Stimulated activated CD4-positive, alpha-beta T cell treated with anti-CD3 and anti-CD28 coated beads, Interleukin-12 subunit alpha, Interleukin-12 subunit beta, amount 100 ng/mL, for 48 hours (primary cell): ENCODE results near the gene BACH2.
A peak's percentile ranks its signal among the peaks of the same experiment; 100 is the strongest.
"Not testable (repeated sequence)": the region's sequence is repeated elsewhere in the genome, so short reads cannot be mapped to it uniquely, and the experiment has no call there.

Experiments
- DNase-seq, 3 donors: peaks; one replicate each; pipeline ENCODE4 v3.0.0-alpha.2; 2020; ENCODE audit warnings: low read depth in 2 of 3, low spot score in 1 of 3

Gene BACH2

DNA sequence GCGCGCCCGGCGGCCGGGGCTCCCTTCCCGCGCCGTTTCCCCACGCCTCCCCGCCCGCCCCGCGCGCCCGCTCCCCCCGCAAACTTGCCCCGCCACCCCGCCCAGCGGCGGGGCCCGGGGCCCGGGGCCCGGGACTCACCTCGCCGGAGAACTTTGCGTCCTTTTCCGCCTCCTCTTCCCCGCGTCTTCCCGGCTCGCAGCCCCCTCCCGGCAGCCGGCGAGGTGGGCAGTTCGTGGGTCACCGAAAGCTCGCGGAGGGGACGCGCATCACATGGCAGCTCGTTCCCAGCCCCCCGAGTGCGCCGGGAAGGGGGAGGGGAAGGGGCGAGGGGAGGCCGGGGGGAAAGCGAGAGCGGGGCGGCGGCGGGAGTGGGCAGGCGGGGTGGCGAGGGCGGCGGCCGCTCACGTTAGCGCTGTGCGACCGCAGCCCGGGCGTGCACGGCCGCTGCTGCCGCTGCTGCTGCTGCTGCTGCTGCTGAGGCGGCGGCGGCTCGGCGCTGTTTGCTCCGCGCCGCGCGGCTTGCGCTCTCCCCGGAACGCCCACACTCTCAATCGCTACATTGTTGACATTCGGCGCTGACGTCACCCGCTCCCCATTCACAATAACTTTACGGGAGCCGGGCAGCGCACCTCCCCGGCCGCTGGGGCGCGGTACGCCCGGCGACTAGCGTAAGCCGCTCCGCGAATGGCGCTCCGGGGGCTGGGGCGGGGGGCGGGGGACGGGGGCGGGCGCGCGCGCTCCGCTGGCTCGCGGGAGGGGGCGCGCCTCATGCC lies at the start of gene BACH2:
BACH2 (minus strand) TSS at position 503 of the 774 bp plus-strand sequence. CDS start 287,999 bp downstream, outside the sequence.
- DNase-seq = peak; percentile 92 to 94 (median 94)

DNA sequence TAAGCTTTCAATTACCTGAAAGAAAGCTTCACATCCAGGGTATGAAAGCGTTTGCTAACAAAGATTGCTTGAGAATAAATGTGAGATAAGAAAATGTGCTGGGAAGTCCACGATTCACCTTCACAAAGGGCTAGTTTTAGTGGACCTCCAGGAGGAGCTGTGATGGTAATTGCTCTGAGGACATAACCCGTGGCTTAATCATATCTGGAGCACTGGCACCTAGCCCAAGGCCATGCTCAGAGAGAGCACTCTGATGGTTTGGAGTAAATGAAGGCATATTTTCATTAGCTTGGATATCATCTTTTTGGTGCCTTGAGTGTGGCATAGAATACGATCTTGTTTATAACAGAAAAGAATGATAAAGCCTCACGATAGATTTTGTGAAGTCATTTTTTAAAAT lies 46.9 kb upstream of the BACH2 start:
- DNase-seq = no peak

DNA sequence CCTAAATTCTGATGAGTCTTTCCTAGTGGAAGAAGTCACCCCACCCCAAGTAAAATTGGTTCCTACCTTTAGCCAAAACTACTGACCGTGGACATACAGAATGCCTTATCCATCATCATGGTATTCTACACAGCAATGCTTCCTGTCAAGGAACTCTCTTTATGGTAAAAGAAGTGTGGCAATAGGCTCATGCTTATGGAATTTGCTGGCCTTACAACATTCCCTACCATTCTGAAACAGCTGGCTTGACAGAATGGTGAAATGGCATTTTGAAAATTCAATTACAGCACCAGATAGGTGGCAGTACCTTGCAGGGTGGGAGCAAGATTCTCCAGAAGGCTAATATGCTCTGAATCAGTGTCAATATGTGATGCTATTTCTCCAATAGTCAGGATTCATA lies 41.8 kb upstream of the BACH2 start:
- DNase-seq = no peak

DNA sequence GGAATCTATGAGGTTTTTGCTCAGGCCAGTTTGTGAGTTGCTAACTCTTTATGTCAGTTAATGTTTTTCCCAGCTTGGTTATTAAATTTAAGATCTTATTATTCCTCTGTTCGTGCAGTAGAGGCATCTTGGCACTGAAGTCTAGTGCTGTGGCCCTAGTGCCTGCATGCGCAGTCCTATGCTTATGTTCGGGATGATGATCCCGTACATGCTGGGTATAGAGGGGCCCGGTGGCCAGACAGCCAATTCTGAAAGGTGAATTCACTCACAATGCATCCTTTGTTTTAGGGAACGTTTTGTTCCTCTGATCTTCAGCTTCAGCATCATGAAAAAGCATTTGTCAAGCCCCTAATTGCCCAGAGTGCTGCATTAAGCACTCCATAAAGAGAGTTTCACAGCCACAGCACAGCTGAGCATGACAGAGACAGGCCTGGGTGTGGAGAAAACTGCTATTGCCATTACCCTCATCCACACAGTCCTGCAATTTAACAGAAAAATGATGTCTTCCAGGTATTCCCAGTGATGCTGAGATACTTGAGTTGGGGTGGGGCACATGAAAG lies 39.8 kb upstream of the BACH2 start:
- no peak for DNase-seq

DNA sequence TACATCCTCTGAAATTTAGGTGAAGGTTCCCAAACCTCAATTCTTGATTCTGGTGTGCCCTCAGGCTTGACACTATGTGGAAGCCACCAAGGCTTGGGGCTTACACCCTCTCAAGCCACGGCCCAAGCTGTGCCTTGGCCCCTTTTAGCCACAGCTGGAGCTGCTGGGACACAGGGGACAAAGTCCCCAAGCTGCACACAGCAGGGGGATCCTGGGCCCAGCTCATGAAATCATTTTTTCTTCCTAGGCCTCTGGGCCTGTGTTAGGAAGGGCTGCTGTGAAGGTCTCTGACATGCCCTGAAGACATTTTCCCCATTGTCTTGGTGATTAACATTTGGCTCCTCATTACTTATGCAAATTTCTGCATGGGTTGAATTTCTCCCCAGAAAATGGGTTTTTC lies 37.3 kb upstream of the BACH2 start:
- no peak for DNase-seq

DNA sequence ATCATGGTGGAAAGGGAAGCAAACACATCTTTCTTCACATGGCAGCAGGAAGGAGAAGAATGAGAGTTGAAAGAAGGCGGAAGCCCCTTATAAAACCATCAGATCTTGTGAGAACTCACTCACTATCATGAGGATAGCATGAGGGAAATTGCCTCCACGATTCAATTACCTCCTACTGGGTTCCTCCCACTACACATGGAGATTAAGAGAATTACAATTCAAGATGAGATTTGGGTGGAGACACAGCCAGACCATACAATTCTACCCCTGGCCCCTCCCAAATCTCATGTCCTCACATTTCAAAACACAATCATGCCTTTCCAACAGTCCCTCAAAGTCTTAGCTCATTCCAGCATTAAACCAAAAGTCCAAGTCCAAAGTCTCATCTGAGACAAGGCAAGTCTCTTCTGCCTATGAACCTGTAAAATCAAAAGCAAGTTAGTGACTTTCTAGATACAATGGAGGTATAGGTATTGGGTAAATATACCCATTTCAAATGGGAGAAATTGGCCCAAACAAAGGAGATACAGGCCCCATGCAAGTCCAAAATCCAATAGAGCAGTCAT lies 36.4 kb upstream of the BACH2 start:
- DNase-seq = not testable (repeated sequence)

DNA sequence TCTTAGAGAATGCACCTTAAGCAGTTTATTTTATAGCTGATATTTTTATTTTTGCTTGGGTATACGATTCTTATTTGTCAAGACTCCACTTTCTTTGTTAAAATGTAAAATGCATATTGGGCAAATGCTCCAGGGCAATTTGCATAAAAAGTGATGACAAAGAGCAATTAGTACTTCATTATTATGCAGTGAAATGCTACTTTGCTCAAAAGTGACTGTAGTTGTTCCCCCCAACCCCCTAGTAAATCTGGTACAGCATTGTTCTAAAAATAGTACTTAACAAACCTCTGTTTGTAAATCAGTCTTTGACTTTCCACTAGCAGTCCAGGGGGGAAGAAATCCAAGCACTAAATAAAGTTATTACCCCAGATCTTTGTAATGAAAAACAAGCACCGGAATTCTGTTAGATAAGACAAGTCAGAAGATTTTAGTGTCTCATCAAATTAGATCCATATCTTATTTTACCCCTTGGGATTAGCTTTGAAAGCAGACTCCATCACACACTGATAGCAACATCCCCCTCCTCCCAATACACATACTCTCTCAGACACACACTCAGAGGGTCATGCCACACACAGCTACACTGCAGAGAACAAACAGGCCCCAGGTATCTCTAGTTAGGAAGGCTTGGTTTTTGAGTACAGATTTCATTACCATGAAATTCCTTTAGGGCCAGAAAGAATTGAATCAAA lies 32.9 kb upstream of the BACH2 start:
- no peak for DNase-seq

DNA sequence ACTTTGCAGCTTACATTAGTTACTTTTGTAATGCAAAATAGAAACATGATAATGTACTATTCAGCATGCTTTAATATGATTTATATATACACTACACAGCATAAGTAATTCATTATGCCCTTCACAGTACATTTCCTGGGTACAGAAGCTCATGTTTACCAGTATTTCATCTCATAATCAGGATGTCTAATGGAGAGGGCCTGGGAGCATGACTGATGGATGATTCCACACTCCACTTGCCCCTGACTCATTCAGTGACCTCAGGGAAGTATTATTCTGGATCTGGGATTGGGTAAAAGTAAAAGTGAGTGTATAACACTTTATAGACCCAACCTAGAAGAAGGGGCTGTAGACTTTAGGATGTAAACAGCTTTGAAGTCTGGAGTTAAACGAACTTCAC lies 31.4 kb upstream of the BACH2 start:
- DNase-seq = no peak

DNA sequence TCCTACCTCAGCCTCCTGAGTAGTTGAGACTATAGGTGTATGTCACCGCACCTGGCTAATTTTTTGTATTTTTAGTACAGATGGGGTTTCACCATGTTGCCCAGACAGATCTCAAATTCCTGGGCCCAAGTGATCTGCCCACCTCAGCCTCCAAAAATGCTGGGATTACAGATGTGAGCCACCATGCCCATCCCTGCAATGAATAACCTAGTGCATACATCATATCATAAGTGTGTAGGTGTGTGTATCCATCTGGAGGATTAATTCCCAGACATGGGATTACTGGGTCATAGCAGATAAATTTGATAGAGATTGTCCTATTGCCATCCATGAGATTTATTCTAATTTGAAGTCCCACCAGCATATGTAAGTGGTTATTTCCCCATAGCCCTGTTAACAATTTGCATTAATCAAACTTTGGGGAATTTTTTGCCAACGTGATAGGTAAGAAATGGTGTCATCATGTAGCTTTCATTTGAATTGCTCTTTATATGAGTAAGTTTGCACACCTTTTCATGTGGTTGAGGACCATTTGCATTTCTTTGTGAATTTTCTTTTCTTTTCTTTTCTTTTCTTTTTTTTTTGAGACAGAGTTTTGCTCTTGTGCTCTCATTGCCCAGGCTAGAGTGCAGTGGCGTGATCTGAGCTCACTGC lies 29.9 kb upstream of the BACH2 start:
- no peak for DNase-seq

DNA sequence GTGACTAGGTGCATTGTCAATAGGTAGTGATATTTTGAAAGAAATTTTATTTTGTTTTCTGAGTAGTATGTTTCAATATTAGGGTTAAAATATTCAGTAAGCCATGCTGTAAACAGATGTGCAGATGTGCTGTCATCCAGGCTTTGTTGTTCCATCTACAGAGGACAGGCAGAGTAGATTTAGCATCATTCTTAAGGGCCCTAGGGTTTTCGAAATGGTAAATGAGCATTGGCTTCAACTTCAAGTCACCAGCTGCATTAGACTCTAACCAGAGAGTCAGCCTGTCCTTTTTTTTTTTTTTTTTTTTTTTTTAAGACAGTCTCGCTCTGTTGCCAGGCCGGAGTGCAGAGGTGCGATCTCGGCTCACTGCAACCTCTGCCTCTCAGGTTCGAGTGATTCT lies 27.1 kb upstream of the BACH2 start:
- no peak for DNase-seq

DNA sequence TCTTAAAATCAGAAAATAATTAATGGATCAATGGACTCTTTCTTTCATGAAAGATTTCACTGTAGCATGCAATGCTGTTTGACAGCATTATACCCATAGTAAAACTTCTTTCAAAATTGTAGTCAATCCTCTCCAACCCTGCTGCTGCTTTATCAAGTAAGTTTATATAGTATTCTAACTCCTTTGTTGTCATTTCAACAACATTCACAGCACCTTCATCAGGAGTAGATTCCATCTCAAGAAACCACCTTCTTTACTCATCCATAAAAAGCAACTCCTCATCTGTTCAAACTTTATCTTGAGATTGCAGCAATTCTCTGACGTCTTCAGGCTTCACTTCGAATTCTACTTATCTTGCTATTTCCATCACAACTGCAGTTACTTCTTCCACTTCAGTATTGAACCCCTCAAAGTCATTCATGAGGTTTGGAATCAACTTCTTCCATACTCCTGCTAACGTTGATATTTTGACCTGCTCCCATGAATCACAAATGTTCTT lies 26.4 kb upstream of the BACH2 start:
- DNase-seq = no peak

DNA sequence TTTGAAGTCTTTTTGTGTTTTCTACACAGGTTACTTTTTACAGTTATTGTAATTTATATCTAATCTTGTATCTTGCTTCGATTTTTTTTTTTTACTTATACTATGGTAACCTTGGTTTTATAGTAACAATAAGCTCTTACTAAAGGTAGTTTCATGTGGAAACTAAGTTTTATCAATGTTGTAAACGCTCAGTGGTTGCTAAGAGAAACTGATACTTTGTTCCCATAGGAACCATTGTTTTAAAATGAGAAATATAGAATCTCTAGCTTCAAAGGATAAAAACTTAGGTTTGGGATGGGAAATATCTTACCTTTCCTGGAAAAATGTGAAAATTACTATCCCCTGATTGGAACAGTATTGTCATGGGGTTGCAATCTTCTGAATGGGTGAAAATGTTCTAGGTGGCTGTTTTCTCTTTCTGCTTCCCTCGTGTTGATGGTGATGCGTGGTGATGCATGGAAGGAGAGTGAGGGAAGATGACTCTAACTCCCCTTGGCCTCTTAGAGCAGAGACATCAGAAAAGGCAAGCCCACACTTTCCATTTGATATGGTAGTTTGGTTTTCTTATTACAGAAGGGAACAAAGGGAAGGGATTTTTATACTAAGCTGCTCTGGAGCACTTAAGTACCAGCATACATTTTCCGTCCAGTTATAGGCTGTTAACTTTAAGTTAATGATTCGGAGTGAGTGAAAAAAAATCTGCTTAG lies 23.5 kb upstream of the BACH2 start:
- DNase-seq = peak in 2 of 3 donors; percentile 23 to 27

DNA sequence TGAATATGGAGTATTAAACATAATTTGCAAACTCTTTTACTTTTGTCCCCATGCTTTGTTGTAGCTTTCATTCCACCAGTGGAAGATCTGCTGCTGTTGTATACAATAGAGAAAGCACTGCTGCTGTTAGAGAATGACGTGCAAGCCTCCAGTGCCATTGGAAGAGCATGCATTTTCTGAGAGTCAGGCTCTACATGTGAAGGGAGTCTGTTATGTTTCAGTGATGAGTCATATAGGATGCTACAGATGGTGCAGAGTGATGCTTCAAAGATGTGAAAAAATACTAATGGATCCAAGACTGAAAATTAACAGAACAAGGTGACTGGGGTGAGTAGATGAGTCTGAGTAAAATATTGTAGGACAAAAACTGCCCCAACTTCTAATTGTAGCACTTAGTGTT lies 22.4 kb upstream of the BACH2 start:
- no peak for DNase-seq

DNA sequence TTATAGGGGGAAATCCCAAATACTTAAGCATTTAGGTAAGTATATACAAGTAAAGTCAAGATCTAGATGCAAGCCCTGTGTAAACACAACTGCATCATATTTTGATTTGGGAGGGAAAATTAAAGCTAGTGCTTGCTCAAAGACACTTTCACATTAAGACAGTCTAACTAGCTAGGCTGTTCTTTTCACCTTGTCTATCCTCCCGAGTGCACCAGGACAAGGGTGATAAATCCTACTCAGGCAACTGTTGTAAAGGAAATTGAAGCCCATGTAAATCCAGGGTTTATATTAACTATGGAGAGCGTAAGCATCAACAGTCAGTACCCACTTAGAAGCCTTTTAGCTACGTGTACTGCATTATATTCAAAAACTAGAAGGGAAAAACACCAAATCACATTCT lies 19.3 kb upstream of the BACH2 start:
- no peak for DNase-seq

DNA sequence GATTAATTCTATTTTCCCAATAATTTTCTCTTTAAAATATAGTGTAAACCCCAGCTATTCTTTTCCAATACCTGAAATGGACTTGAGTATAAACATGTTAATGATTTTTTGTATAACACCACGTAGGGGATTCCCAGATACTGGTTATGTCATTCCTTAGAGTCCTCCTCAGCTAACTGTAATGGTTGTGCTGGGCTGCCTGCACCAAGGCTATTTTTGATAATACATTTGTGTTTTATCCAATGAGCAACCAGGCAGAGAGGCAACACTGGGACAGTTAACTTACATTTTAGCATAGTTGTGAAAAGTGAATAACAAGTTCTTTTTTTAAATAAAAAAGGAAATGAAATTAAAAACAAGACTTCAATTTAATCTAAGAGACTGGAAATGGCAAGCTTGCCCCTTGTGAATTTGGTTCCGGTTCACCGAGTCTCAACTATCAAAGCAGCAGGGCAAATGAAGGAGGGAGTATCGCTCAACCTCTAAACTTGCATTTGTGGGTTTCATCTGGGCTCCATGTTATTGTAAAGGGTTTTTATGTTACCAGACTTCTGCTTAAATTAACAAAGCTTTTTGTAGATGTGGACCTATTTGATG lies 18.8 kb upstream of the BACH2 start:
- DNase-seq = no peak

DNA sequence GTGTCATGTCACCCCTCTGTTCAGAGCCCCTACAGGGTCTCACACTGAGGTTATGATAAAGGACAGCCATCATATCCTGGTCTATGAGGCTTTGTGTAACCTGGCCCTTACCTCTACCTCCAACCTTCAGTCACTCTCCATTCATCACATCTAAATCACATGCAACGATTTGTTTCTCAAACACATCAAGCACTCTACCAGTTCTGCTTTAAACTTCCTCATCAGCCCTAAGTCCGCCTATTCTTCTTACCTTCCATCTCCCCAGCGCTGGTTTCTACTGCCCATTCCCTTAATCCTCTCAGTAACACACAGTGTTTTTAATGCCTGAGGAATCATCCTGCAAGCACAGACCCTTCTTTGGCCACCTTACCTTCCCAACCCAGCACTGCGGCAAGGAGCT lies 17.9 kb upstream of the BACH2 start:
- DNase-seq = no peak

DNA sequence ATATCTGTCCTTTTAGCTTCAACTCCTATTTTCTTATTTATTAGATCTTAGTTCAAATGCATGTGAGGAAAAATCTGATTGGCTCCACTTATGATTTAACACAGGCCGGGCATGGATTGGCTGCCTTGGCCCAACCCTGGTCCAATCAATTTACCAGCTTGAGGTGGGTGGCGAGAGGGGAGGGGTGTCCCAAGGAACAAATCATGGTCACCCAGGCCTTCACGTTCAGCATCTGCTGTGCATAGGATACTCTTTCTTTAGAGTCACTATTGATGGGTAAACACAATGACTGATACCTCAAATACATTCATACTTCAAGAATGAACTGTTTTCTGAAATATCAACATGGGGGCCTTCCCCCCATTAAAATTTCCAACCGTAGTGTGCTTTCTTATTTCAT lies 14.9 kb upstream of the BACH2 start:
- DNase-seq = no peak

DNA sequence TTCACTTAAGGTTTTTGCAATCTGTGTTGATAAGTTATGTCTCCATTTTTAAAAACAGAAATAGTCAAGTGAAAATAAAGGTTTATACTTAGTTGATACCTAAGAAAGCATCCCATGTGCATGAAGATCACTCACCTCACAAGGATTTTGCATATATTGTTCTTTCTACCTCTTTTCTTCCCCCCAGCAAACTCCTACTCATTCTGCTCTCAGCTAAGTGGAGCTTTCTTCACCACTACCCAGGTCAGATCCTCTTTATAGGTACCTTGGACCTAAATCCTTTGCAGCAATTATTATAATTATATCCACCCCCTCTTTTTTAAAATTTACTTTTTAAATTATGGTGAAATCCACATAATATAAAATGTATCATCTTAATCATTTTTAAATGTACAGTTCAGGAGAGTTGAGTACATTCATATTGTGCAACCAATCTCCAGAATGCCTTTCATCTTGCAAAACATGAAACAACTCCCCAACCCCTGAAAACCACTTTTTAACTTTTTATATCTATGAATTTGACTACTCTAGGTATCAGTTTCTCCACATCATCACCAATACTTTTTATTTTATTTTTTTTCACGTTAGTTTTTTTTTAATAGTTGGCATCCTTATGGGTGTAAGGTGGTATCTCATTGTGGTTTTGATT lies 9.3 kb upstream of the BACH2 start:
- DNase-seq = no peak

DNA sequence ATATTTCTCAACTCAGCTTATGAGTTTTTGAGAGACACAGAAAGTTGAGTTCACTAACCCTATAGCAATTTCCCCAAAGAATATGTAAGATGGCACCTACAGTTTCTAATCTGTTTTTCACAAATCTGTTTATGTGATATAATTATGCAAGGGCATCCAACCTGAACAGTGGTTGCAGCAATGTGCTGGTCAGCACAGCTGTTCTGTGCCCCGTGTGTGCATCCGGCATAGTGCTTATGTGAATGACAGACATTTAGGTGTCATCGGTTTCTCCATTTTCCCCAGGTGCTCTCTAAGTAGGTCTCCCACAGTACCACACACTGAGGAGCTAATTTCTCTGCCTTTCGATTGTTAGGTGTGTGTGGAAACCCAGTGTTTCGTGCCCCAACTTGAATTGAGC lies 7.7 kb upstream of the BACH2 start:
- DNase-seq = no peak

DNA sequence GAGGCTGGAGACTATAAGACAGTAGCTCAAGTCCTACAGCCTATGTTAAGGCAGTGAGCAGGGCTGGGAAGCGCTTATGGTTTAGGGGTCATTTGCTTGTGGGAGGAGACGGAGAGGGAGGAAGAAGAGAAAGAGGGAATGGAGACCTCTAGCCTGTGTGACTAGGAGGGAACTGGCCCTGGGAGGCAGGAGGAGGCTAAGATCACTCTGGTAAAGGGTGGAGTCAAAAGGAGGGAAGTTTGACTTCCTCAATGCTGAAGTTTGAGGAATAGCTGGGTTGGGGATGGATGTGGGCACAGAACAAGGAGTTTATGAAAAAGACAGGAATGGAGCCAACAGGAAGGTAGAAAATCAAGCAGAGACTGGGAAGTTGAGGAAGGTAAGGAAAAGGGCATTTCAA lies 6.4 kb upstream of the BACH2 start:
- DNase-seq = no peak
